Osteocyte (in vitro differentiated cells): ENCODE data around the gene IFIT1B. TPM values are rescaled to one million over a fixed set of nuclear protein-coding genes. Genes with fewer than 3 reads are reported as not detected.

Source experiments
- DNase-seq: peaks from one replicate; pipeline ENCODE4 v3.0.0; 2021; ENCODE audit warnings: mixed read lengths; ENCODE audit not compliant: unreplicated experiment; ENCODE audit errors: extremely low spot score
- H3K27ac Mint-ChIP-seq: one replicate; pipeline ENCODE4 v1.8.0; 2021; ENCODE audit warnings: mild to moderate bottlenecking, mixed read lengths; ENCODE audit not compliant: unreplicated experiment
- H3K27me3 Mint-ChIP-seq: one replicate; pipeline ENCODE4 v1.8.0; 2021; ENCODE audit warnings: mixed read lengths; ENCODE audit not compliant: unreplicated experiment
- H3K36me3 Mint-ChIP-seq: one replicate; pipeline ENCODE4 v1.8.0; 2021; ENCODE audit warnings: mixed read lengths; ENCODE audit not compliant: unreplicated experiment
- H3K4me1 Mint-ChIP-seq: one replicate; pipeline ENCODE4 v1.8.0; 2021; ENCODE audit warnings: mixed read lengths; ENCODE audit not compliant: unreplicated experiment
- H3K4me3 Mint-ChIP-seq: one replicate; pipeline ENCODE4 v1.8.0; 2021; ENCODE audit warnings: mild to moderate bottlenecking, moderate library complexity, mixed read lengths; ENCODE audit not compliant: unreplicated experiment
- H3K9me3 Mint-ChIP-seq: one replicate; pipeline ENCODE4 v1.8.0; 2021; ENCODE audit warnings: mixed read lengths; ENCODE audit not compliant: unreplicated experiment
- CTCF ChIP-seq: fragments of 200-600 bp; sonication (generic); IDR thresholded peaks from 2 replicates; pipeline ENCODE4 v1.5.0; 2021; ENCODE audit warnings: antibody characterized with exemption, mild to moderate bottlenecking, moderate library complexity
- total RNA-seq: library from RNA; stranded (reverse); gene quantifications from 2 replicates; pipeline ENCODE4 v1.2.1, GENCODE V29; 2021

IFIT1B gene
- total RNA-seq, 1 donor from 2014 or later = not detected

GRCh38 chr10:89339875-89340274 lies 38.0 kb upstream of the IFIT1B start:
- no peak for TF ChIP-seq CTCF
- no peaks in the 10 kb centered on the region for H3K27me3 Mint-ChIP-seq
- DNase-seq = no peak
- no peak overlapping the region for H3K27ac Mint-ChIP-seq
- no peaks in the 10 kb centered on the region for H3K9me3 Mint-ChIP-seq
- peaks cover 30% of the 10 kb centered on the region for H3K36me3 Mint-ChIP-seq
- H3K4me3 Mint-ChIP-seq = no peak overlapping the region
- peaks cover 15% of the 10 kb centered on the region for H3K4me1 Mint-ChIP-seq

GRCh38 chr10:89341649-89342048 lies 36.2 kb upstream of the IFIT1B start:
- Mint-ChIP-seq H3K27ac (no peak overlapping the region), H3K4me1 (peaks cover 20% of the 10 kb centered on the region), H3K36me3 (peaks cover 29% of the 10 kb centered on the region), H3K4me3 (no peak overlapping the region), H3K27me3 (no peaks in the 10 kb centered on the region), H3K9me3 (no peaks in the 10 kb centered on the region)
- no peak for DNase-seq
- TF ChIP-seq CTCF = no peak

- Mint-ChIP-seq H3K36me3 (peaks cover 25% of the 10 kb centered on the region), H3K27ac (peak overlapping the region; percentile 45), H3K27me3 (no peaks in the 10 kb centered on the region), H3K4me1 (peaks cover 17% of the 10 kb centered on the region), H3K4me3 (no peak overlapping the region), H3K9me3 (no peaks in the 10 kb centered on the region)
- no peak for DNase-seq
- TF ChIP-seq CTCF = no peak
These were observed 35.5 kb upstream of the IFIT1B start for GRCh38 chr10:89342206-89342958.

GRCh38 chr10:89343089-89343767 lies 34.6 kb upstream of the IFIT1B start:
- H3K36me3 Mint-ChIP-seq = peaks cover 22% of the 10 kb centered on the region
- no peak for TF ChIP-seq CTCF
- H3K27ac Mint-ChIP-seq = peak overlapping the region; percentile 45
- H3K27me3 Mint-ChIP-seq = no peaks in the 10 kb centered on the region
- no peak overlapping the region for H3K4me3 Mint-ChIP-seq
- no peak for DNase-seq
- peaks cover 22% of the 10 kb centered on the region for H3K4me1 Mint-ChIP-seq
- H3K9me3 Mint-ChIP-seq = no peaks in the 10 kb centered on the region

GRCh38 chr10:89344156-89344555 lies 33.7 kb upstream of the IFIT1B start:
- no peak for TF ChIP-seq CTCF
- H3K27me3 Mint-ChIP-seq = no peaks in the 10 kb centered on the region
- DNase-seq = no peak
- H3K27ac Mint-ChIP-seq = no peak overlapping the region
- H3K4me3 Mint-ChIP-seq = no peak overlapping the region
- peaks cover 13% of the 10 kb centered on the region for H3K36me3 Mint-ChIP-seq
- H3K9me3 Mint-ChIP-seq = no peaks in the 10 kb centered on the region
- H3K4me1 Mint-ChIP-seq = peaks cover 26% of the 10 kb centered on the region
